H9 (cell line): ENCODE data around the gene SMC5. TPM values are rescaled to one million over a fixed set of nuclear protein-coding genes. Genes with fewer than 3 reads are reported as not detected.

Source experiments
- DNase-seq: peaks from one replicate; pipeline ENCODE4 v3.0.0-alpha.2; 2017
- H2AFZ ChIP-seq: one replicate; pipeline ENCODE4 v1.6.1; 2013; ENCODE audit warnings: mild to moderate bottlenecking, low read length, control low read depth, moderate library complexity
- H2AK5ac ChIP-seq: 2 replicates; pipeline ENCODE4 v1.6.1; 2013; ENCODE audit warnings: low read length, control low read depth, mixed read lengths; ENCODE audit not compliant: insufficient read length
- H2BK120ac ChIP-seq: one replicate; pipeline ENCODE4 v1.6.1; 2013; ENCODE audit warnings: low read depth, mild to moderate bottlenecking, low read length, control low read depth, inconsistent platforms; ENCODE audit not compliant: poor library complexity, severe bottlenecking
- H2BK12ac ChIP-seq: 2 replicates; pipeline ENCODE4 v1.6.1; 2013; ENCODE audit warnings: low read length, control low read depth, mixed read lengths, low read depth; ENCODE audit not compliant: insufficient read length
- H2BK15ac ChIP-seq: 2 replicates; pipeline ENCODE4 v1.6.1; 2013; ENCODE audit warnings: low read depth, low read length, control low read depth
- H2BK20ac ChIP-seq: one replicate; pipeline ENCODE4 v1.6.1; 2013; ENCODE audit warnings: low read depth, mild to moderate bottlenecking, low read length, control low read depth, inconsistent platforms; ENCODE audit not compliant: poor library complexity, severe bottlenecking
- H2BK5ac ChIP-seq: 2 replicates; pipeline ENCODE4 v1.6.1; 2013; ENCODE audit warnings: low read length, control low read depth, mixed read lengths; ENCODE audit not compliant: insufficient read length
- H3K14ac ChIP-seq: 2 replicates; pipeline ENCODE4 v1.6.1; 2013; ENCODE audit warnings: low read length, control low read depth; ENCODE audit not compliant: insufficient read depth
- H3K18ac ChIP-seq: 2 replicates; pipeline ENCODE4 v1.6.1; 2013; ENCODE audit warnings: low read depth, mild to moderate bottlenecking, mixed read lengths, low read length, control low read depth; ENCODE audit not compliant: insufficient read length
- H3K23ac ChIP-seq: 2 replicates; pipeline ENCODE4 v1.6.1; 2013; ENCODE audit warnings: low read length, control low read depth, mixed read lengths, low read depth; ENCODE audit not compliant: insufficient read length
- H3K23me2 ChIP-seq: 2 replicates; pipeline ENCODE4 v1.6.1; 2013; ENCODE audit warnings: low read depth, mild to moderate bottlenecking, mixed read lengths, low read length, control low read depth; ENCODE audit not compliant: insufficient read length, poor library complexity, severe bottlenecking
- H3K27ac ChIP-seq: 2 replicates; pipeline ENCODE4 v1.5.1; 2013; ENCODE audit warnings: low read length, control low read depth, mixed read lengths, low read depth; ENCODE audit not compliant: insufficient read length
- H3K27me3 ChIP-seq: 2 replicates; pipeline ENCODE4 v1.6.1; 2013; ENCODE audit warnings: low read length, control low read depth, inconsistent platforms; ENCODE audit not compliant: insufficient read depth
- H3K4ac ChIP-seq: 2 replicates; pipeline ENCODE4 v1.6.1; 2013; ENCODE audit warnings: low read depth, mild to moderate bottlenecking, control low read depth, inconsistent platforms, low read length, moderate library complexity
- H3K4me1 ChIP-seq: 2 replicates; pipeline ENCODE4 v1.6.1; 2013; ENCODE audit warnings: low read length, control low read depth, inconsistent platforms; ENCODE audit not compliant: insufficient read depth
- H3K4me2 ChIP-seq: 2 replicates; pipeline ENCODE4 v1.6.1; 2013; ENCODE audit warnings: low read length, control low read depth, mixed read lengths; ENCODE audit not compliant: insufficient read length, insufficient read depth
- H3K56ac ChIP-seq: 2 replicates; pipeline ENCODE4 v1.6.1; 2013; ENCODE audit warnings: low read depth, mild to moderate bottlenecking, mixed read lengths, low read length, control low read depth; ENCODE audit not compliant: insufficient read length
- H3K79me1 ChIP-seq: 2 replicates; pipeline ENCODE4 v1.6.1; 2013; ENCODE audit warnings: low read depth, mild to moderate bottlenecking, moderate library complexity, low read length, control low read depth, inconsistent platforms; ENCODE audit not compliant: insufficient read depth, poor library complexity, severe bottlenecking
- H3K79me2 ChIP-seq: 2 replicates; pipeline ENCODE4 v1.6.1; 2013; ENCODE audit warnings: low read length, control low read depth, inconsistent platforms; ENCODE audit not compliant: insufficient read depth
- H3K9ac ChIP-seq: 2 replicates; pipeline ENCODE4 v1.6.1; 2013; ENCODE audit warnings: low read length, control low read depth, mixed read lengths; ENCODE audit not compliant: insufficient read length; ENCODE audit errors: extremely low read depth
- H3K9me3 ChIP-seq: one replicate; pipeline ENCODE4 v1.6.1; 2013; ENCODE audit warnings: low read depth, low read length, inconsistent platforms; ENCODE audit not compliant: control insufficient read depth
- H3T11ph ChIP-seq: one replicate; pipeline ENCODE4 v1.6.1; 2013; ENCODE audit warnings: mild to moderate bottlenecking, low read length, control low read depth, inconsistent platforms
- H4K20me1 ChIP-seq: one replicate; pipeline ENCODE4 v1.6.1; 2013; ENCODE audit not compliant: control insufficient read depth, insufficient read length, insufficient read depth
- H4K5ac ChIP-seq: 2 replicates; pipeline ENCODE4 v1.6.1; 2013; ENCODE audit warnings: low read depth, mild to moderate bottlenecking, mixed read lengths, low read length, control low read depth; ENCODE audit not compliant: insufficient read length
- H4K8ac ChIP-seq: replicated peaks from 2 replicates; pipeline ENCODE4 v1.6.1; 2013; ENCODE audit warnings: low read length, control low read depth, mixed read lengths, low read depth; ENCODE audit not compliant: insufficient read length
- H4K91ac ChIP-seq: 2 replicates; pipeline ENCODE4 v1.6.1; 2013; ENCODE audit warnings: low read depth, mild to moderate bottlenecking, moderate library complexity, mixed read lengths, low read length, control low read depth; ENCODE audit not compliant: insufficient read length
- H3K27ac Mint-ChIP-seq, 3 experiments: 2 replicates in 2 of 3; 3 replicates in 1 of 3; pipeline ENCODE4 v1.8.0; 2020 to 2021; ENCODE audit warnings: mixed read lengths in 3 of 3, mild to moderate bottlenecking in 1 of 3, moderate library complexity in 1 of 3
- H3K27me3 Mint-ChIP-seq: 2 replicates; pipeline ENCODE4 v1.8.0; 2021; ENCODE audit warnings: low read depth, mild to moderate bottlenecking, moderate library complexity, mixed read lengths
- H3K36me3 Mint-ChIP-seq, 3 experiments: 2 replicates in 2 of 3; 3 replicates in 1 of 3; pipeline ENCODE4 v1.8.0; 2020 to 2021; ENCODE audit warnings: low read depth in 3 of 3, mixed read lengths in 3 of 3; ENCODE audit not compliant: insufficient read depth in 1 of 3
- H3K4me1 Mint-ChIP-seq, 2 experiments: 2 replicates each; pipeline ENCODE4 v1.8.0; 2020; ENCODE audit warnings: mixed read lengths in 2 of 2
- H3K4me3 Mint-ChIP-seq, 2 experiments: 2 replicates in 1 of 2; 3 replicates in 1 of 2; pipeline ENCODE4 v1.8.0; 2020 to 2021; ENCODE audit warnings: mild to moderate bottlenecking in 2 of 2, mixed read lengths in 2 of 2, moderate library complexity in 1 of 2
- H3K9me3 Mint-ChIP-seq, 2 experiments: 2 replicates in 1 of 2; 3 replicates in 1 of 2; pipeline ENCODE4 v1.8.0; 2020; ENCODE audit warnings: mild to moderate bottlenecking in 2 of 2, mixed read lengths in 2 of 2, moderate library complexity in 1 of 2
- WGBS: extraction: QIAGEN DNeasy Blood & Tissue Kit; methylation state at CpG from one replicate; pipeline ENCODE4 v1.1.7; 2013; ENCODE audit warnings: missing lambda C conversion rate, low lambda C conversion rate, mixed read lengths; ENCODE audit not compliant: insufficient read length; ENCODE audit errors: extremely low coverage; 5-methylcytosine and 5-hydroxymethylcytosine counted together
- total RNA-seq: library from RNA; stranded (reverse); gene quantifications from 2 replicates; pipeline ENCODE4 v1.2.1, GENCODE V29; 2021
- TF ChIP-seq, protein P1 (sequence below): fragments of 200-600 bp; sonication (generic); conservative IDR thresholded peaks from 3 replicates; pipeline ENCODE4 v1.8.0; 2021; ENCODE audit warnings: antibody characterized with exemption, mild to moderate bottlenecking

Gene SMC5
- total RNA-seq, 1 experiment from 2014 or later: 29.6 TPM

GRCh38 chr9:70228118-70228517, 30.7 kb upstream of the SMC5 start:
- Histone ChIP-seq H3K9ac (no peak overlapping the region), H4K20me1 (no peaks in the 10 kb centered on the region), H3K4me2 (no peak overlapping the region), H3K18ac (no peak overlapping the region), H3T11ph (no peak overlapping the region), H2AFZ (no peak overlapping the region), H3K23me2 (no peaks in the 10 kb centered on the region), H3K14ac (no peak overlapping the region), H4K8ac (no peak overlapping the region), H3K79me2 (no peaks in the 10 kb centered on the region), H4K91ac (no peak overlapping the region), H2BK5ac (no peak overlapping the region), H2AK5ac (no peak overlapping the region), H3K56ac (no peak overlapping the region), H2BK15ac (no peak overlapping the region), H3K9me3 (no peaks in the 10 kb centered on the region), H2BK12ac (no peak overlapping the region), H3K27ac (no peak overlapping the region), H3K4ac (no peak overlapping the region), H3K27me3 (no peaks in the 10 kb centered on the region), H2BK20ac (no peak overlapping the region), H3K4me1 (no peaks in the 10 kb centered on the region), H3K23ac (no peak overlapping the region), H2BK120ac (no peak overlapping the region), H4K5ac (no peak overlapping the region), H3K79me1 (no peaks in the 10 kb centered on the region)
- no CpG with 5 or more reads among the region's 2 CpGs for WGBS
- TF ChIP-seq, protein P1, sequence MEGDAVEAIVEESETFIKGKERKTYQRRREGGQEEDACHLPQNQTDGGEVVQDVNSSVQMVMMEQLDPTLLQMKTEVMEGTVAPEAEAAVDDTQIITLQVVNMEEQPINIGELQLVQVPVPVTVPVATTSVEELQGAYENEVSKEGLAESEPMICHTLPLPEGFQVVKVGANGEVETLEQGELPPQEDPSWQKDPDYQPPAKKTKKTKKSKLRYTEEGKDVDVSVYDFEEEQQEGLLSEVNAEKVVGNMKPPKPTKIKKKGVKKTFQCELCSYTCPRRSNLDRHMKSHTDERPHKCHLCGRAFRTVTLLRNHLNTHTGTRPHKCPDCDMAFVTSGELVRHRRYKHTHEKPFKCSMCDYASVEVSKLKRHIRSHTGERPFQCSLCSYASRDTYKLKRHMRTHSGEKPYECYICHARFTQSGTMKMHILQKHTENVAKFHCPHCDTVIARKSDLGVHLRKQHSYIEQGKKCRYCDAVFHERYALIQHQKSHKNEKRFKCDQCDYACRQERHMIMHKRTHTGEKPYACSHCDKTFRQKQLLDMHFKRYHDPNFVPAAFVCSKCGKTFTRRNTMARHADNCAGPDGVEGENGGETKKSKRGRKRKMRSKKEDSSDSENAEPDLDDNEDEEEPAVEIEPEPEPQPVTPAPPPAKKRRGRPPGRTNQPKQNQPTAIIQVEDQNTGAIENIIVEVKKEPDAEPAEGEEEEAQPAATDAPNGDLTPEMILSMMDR: no peak
- H3K27me3 Mint-ChIP-seq: no peaks in the 10 kb centered on the region
- DNase-seq: no peak
- H3K36me3 Mint-ChIP-seq: peaks cover 0 to 11% (median 4%) of the 10 kb centered on the region in 3 experiments; a peak in 2 of 7 replicates
- H3K4me1 Mint-ChIP-seq: peaks cover 0 to 4% of the 10 kb centered on the region in 2 experiments; a peak in 1 of 4 replicates
- peaks cover under 1 to 4% of the 10 kb centered on the region in 2 experiments; a peak in 2 of 5 replicates for H3K9me3 Mint-ChIP-seq
- no peak overlapping the region; a peak in 1 of 7 replicates for H3K27ac Mint-ChIP-seq
- H3K4me3 Mint-ChIP-seq: no peak overlapping the region
